AG08396 (cell line): ENCODE measurements around the gene ZFYVE9.
"Not testable (repeated sequence)": the region's sequence is repeated elsewhere in the genome, so short reads cannot be mapped to it uniquely, and the experiment has no call there.

Experiments used
- DNase-seq: peaks from one replicate; pipeline ENCODE4 v3.0.0; 2012; ENCODE audit warnings: low spot score, mixed read lengths

ZFYVE9 gene, protein sequence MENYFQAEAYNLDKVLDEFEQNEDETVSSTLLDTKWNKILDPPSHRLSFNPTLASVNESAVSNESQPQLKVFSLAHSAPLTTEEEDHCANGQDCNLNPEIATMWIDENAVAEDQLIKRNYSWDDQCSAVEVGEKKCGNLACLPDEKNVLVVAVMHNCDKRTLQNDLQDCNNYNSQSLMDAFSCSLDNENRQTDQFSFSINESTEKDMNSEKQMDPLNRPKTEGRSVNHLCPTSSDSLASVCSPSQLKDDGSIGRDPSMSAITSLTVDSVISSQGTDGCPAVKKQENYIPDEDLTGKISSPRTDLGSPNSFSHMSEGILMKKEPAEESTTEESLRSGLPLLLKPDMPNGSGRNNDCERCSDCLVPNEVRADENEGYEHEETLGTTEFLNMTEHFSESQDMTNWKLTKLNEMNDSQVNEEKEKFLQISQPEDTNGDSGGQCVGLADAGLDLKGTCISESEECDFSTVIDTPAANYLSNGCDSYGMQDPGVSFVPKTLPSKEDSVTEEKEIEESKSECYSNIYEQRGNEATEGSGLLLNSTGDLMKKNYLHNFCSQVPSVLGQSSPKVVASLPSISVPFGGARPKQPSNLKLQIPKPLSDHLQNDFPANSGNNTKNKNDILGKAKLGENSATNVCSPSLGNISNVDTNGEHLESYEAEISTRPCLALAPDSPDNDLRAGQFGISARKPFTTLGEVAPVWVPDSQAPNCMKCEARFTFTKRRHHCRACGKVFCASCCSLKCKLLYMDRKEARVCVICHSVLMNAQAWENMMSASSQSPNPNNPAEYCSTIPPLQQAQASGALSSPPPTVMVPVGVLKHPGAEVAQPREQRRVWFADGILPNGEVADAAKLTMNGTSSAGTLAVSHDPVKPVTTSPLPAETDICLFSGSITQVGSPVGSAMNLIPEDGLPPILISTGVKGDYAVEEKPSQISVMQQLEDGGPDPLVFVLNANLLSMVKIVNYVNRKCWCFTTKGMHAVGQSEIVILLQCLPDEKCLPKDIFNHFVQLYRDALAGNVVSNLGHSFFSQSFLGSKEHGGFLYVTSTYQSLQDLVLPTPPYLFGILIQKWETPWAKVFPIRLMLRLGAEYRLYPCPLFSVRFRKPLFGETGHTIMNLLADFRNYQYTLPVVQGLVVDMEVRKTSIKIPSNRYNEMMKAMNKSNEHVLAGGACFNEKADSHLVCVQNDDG (N-terminal part only)

DNA sequence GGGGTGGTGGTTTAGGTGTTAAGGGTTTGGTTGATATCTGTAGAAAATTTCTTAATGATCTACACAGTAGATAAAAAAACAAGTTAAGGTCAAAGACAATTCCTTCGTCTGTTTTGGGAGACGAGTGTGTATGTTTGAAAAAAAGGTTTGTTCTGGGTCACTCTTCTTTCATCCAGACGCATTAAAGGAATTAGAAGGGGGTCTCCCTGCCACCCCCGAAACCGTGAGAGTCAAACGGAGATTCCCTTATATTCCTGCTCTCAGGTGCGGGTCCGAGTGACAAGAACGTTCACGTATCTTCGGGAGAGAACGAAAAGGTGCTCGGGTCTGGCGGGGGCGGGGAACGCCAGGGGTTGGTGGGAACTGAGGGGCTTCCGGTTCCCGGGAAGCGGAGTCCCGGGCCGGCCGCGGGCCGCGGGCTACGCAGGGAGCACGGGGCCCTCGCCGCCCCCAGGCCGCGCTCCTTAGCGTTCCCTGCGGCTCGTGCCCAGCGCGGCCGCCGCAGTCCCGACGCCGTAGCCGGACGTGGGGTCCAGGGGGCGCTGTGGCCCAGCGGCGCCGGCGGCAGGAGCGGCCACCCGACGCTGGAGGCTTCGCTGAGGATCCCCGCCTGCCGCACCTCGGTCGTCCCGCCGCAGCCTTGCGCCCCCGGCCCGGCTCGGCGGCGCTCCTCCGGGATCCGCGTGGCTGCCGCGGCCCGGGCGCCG is at the start of gene ZFYVE9:
Gene ZFYVE9 (plus strand): TSS at position 577 of the 707 bp plus-strand sequence. CDS start 91,118 bp downstream, outside the sequence.
- peak; percentile 91 for DNase-seq

DNA sequence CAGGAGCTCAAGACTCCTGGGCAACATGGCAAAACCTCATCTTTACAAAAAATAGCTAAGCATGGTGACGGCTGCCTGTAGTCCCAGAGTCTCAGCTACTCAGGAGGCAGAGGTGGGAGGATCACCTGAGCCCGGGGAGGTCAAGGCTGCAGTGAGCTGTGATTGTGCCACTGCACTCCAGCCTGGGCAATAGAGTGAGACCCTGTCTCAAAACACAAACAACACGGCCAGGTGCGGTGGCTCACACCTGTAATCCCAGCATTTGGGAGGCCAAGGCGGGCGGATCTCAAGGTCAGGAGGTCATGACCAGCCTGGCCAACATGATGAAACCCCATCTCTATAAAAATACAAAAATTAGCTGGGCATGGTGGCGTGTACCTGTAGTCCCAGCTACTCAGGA is 47.6 kb upstream of the ZFYVE9 start:
- not testable (repeated sequence) for DNase-seq

DNA sequence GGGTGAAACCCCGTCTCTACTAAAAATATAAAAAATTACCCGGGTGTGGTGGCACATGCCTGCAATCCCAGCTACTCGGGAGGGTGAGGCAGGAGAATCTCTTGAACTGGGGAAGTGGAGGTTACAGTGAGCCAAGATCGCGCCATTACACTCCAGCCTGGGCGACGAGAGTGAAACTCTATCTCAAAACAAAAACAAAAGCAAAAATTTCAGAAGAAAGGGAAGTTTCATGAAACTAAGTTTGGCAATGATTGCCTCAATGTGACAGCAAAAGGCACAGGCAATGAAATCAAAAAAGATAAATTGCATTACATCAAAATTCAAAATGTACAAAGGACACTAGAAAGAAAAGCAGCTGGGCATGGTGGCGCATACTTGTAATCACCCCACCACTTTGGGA is 45.7 kb upstream of the ZFYVE9 start:
- no peak for DNase-seq

DNA sequence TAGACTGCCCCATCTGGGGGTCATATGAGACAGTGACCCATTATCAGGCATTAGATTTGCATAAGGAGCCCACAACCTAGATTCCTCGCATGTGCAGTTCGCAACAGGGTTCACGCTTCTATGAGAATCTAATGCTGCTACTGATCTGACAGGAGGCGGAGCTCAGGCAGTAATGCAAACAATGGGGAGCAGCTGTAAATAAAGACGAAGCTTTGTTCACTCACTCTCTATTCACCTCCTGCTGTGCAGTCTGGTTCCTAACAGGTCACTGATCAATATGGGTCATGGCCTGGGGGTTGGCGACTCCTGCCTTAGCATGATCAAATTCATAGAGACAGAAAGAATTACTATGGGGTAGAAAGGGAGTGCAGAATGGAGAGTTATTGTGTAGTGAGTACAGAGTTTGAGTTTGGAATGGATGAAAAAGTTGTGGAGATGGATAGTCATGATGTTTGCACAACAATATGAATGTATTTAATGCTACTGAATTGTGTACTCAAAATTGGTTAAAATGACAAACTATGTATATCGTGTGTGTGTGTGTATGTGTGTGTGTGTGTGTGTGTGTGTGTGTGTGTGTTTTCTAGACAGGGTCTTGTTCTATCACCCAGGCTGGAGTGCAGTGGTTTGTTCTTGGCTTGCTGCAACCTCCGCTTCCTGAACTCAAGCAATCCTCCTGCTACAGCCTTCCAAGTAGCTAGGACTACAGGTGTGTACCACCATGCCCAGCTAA is 43.6 kb upstream of the ZFYVE9 start:
- no peak for DNase-seq

DNA sequence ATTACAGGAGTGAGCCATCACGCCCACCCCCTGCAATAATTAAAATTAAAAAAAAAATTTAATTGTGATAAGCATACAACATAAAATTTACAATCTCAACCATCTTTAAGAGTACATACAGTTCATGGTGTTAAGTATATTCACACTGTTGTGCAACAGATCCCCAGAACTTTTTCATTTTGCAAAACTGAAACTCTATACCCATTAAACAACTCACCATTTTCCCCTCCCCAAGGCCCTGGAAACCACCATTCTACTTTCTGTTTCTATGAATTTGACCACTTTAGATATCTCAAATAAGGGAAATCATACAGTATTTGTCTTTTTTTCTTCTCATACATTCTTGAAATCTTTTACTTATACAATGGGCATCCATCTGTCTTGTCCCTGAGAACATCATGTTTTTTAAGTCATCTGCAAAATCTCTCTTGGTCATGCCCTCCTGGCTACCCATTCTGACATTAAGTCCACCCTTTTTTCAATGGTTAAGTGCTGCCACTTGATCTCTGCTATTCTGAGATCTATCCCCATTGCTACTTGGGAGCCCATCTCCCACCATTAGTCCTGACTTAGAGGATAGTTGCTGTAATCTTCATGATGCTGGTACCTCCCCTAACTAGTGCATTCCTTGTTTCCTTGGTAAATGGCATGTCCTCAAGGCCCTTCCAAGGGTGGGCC is 39.4 kb upstream of the ZFYVE9 start:
- DNase-seq: no peak

DNA sequence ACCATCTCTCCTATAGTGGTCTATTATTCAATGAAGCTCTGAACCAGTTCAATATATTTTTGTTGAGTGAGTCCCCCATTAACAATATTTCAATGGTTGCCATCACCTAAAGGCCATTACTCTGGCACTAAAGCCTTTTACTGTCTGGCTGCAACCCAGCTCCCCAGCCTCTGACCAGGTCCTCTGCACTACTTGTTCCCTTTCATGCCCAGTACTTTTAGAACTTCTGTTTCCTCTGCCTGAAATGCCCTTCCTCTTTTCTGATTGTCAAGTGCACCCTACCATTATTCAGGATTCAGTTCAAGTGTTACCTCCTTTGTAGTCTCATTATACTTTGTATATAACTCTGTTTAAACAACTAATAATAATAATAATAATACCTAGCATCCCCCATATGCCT is 30.4 kb upstream of the ZFYVE9 start:
- DNase-seq: no peak

DNA sequence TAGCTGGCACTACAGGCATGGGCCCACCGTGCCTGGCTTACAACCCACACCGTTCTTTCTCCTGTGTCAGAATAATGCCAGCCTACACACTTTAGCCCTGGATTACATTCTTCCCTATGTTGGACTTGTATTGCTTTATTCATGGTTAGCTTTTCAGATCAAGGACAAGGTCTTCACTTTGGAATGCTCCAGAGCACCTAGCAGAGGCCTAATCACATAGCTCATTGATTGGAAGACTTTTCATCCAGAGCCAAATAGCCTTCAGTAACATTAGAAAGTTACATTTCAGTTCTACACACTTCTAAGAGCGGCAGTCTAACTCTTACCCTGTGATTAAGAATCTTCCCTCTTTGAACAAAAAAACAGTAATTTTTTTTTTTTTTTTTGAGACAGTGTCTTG is 29.4 kb upstream of the ZFYVE9 start:
- DNase-seq: no peak

DNA sequence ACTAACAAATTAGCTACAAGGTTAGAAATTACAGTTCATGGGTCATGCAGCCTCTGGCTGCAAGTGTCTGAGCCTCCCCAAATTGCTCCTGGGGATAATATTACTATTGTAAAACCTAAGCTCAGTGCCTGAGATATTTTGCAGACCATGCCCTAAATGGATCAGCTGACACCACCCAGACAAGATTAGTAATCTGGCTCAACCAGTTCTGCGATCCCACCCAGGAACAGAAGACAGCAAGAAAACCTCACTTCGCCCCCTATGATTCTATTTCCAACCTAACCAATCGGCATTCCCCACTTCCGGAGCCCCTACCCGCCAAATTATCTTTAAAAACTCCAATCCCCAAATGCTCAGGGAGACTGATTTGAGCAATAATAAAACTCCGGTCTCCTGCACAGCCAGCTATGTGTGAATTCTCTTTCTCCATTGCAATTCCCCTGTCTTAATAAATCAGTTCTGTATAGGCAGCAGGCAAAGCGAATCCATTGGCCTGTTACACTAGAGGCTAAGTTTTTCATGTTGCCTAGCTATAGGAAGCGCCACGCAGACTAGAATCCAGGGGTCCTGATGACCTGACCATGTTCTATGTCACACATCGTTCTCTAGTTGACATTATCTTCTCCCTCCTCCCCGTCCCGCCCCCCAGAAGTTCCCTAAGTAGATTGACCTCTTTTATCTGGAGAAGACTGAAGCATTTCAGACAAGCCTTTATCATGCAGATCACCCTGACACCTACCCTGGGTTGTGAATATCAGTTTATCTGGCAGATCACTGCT is 22.4 kb upstream of the ZFYVE9 start:
- DNase-seq: no peak

DNA sequence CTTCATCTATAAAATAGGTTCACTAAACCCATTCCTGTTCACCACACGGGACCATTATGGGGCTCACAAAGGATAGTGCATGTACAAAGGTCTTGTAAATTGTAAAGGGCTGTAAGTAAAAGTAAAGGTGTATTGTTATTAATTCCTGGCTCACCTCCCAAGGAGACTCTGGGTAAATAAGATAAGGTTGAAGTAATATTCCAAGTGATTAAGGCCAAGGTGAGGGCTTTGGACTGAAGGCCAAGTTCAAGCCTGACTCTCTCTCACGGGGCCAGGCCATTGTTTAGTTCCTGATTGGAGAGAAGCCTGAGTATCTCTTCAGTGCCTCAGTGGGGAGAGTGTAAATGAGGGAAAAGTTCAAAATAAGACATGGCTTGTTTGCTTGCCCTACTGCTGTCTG is 19.5 kb upstream of the ZFYVE9 start:
- DNase-seq: no peak

DNA sequence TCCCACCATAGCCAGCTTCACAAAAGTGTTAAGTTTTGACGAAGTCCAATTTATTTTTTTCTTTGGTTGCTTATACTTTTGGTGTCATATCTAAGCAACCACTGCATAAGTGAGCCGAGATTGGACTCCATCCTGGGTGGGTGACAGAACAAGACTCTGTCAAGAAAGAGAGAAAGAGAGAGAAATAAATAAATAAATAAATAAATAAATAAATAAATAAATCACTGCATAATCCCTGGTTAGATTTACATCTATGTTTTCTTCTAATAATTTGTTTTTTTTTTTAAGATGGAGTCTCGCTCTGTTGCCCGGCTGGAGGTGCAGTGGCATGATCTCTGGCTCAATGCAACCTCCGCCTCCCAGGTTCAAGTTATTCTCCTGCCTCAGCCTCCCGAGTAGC is 18.3 kb upstream of the ZFYVE9 start:
- no peak for DNase-seq

DNA sequence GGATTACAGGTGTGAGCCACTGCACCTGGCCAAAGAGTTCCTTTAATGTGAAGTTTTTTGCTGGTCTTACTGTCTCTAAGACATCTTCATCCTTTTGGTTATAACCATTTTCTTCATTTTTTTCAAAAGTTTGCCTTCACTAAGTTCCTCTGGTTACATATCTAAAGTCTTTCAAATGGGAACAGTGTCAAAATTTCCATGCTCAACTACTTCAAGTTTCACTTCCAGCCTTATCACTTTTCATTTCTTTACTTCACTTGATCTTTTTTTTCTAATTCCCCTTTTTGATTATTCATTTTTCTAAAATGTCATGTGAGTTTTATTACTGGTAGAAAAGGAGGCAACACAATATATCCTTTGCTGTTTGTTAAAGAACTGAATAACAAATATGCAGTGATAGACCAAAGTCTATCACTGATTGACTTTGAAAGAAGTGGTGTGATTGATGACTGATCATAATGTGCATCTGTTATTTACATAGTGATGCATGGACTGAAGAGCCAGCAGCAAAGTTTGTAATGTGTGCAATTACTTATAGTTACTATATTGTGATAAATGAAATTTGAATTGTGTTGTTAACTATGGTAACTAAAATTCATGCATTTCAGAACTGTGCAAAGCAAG is 16.0 kb upstream of the ZFYVE9 start:
- no peak for DNase-seq

DNA sequence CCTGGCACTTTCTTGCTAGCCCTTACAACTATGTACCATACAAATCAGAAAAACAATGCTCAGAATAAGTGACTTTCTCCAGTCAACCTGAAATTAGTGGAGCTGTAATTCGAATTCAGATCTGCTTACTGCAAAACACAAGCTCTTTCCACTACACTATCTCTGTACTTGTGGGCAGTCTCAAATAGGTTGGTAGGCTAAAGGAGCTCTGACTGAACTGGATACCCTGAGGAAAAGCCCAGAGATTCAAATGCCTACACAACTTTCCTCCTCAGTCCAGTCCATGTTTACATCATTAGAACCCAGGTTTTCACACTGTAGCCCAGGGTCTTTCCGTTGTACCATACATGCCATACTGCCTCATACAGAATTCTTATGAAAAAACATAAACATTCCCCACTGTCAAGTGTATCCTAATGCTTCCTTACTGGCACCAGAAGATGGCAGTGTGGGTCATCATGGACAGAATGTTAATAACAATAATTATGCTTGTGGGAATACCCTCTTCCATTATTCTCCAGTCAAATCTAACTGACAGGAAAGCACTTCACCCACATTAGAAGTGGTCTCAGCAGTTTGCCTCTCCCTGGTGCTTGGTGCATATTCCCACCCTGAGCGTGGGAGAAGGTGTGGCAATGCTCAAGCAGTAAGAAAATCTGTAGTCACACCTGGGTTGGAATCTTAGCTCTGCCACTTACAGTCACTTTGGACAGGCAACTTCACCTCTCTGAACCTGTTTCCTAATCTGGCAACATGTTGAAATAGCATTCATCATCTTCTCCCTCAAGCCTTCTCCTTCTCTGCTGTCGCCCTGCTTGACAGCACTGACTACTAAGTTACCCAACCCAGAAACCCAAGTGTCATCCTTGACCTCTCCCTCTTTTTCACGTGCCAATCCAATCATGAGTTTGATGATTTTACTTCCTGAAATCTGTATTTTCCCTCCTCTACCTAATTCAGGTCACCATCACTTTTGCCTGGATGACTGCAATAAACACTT is 14.4 kb upstream of the ZFYVE9 start:
- peak; percentile 50 for DNase-seq

DNA sequence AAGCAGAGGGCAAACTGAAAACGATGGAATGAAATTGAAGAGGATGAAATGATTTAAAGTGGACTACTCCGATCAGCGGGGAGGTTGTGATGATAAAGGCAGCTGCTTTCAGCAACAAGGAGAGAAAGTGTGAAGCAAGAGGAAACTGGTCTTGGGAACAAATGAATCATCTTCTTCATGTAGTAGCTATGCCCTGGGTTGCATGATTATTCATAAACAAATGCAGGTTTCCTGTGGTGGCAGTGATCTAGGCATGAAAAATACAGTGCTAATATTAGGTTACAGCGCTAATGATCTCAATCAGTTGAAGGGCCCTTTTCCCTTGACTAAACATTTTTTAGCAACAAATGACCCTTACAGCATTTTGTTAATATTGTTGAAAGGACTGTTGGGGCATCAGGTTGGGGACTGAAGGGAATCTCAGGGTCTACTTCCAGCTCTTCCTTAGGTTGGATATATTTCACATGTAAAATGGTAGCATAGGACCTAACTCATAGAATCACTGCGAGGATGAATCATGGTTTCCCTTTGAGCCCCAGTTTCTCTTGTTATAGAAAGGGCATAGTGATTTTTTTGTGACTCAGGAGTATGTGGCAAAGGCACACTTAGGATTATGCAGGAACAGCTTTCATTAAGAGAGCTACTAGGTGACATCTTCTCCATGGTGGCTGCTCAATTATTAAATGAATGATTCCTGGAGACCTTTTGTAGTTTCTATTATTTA is 1.9 kb upstream of the ZFYVE9 start:
- DNase-seq: peak; percentile 72

DNA sequence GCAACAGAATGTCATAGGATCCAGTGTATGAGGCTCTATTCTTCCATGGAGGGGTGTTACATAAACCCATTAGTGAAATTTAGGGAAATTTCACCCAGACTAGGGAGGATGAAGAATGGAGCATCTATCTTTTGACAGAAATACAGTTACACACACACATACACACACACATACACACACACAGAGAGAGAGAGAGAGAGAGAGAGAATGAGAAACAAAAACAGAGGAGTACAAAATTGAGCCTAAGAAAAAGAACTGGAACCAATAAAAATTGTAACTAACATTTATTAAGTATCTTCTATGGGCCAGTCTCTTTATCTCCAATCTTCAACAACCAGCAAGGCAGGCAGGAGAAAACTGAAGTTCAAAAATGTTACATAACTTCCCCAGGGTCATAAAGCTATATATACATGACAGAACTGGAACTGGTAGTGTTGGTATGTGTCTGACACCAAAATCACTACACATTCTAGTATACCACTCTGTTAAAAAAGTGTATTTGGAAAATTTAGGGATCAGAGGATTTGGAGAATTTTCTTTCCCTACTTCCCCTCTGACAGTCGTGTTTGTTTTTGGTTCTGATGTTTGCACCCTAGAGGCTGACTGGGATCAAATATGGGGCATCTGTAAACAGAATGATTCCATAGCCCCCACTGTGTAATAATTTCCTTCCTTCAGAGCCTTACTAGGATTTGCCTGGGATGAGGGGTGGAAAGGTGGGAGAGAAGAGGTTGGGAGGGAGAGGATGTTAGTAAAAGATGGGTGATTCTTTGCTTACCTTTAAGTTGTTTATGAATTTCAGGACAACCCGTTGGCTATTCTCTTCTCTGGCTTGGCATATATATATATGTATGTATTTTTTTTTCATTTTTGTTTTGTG is 1.0 kb upstream of the ZFYVE9 start:
- DNase-seq: no peak

DNA sequence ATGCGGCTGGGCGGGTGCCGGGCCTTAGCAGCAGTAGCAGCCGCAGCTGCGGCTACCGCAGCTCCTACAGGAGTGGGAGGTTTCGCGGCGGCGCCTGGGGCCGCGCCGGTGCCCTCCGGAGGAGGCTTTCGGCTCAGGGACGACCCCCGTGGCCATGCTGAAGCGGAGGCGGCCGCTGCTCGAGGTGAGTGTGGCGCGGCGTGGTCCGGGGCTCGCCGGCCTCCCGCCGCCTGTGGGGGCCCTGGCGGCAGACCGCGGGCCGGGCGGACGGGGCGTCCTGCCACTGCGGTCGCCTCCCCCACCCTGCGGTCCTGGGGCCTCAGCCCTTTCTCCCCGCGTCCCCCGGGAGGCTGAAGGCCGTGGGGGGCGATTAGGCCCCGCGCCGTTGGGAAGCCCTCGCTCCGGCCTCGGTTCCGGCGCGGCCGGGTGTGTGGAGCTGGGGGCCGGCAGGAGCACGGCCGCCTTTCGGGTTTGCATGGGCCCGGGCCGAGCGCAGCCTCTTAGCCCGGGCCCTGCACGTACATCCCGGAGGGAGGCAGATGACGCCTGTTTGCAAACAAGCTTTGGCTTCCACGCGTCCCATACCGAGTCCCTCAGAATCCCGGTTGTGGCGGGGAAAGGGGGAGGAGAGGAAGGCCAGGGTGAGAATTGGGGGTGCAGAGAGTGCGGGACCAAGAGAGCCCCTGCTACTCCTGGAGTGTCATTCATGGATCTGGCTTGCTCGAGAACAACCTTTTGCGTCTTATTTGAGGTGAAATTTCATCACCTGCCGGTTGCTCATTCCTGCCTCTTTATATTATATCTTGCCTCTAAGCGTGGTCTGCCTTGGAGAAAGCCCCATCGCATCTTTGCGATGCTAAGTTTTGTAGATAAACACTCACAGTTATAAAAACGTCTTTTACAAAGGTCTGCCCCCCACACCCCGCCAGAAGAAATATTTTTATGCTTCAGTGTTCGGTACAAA is 613 bp downstream of the ZFYVE9 start:
- peak; percentile 68 for DNase-seq
